IMR-90 (cell line): ENCODE results near the gene KMT2C.
"Not testable (repeated sequence)": the region's sequence is repeated elsewhere in the genome, so short reads cannot be mapped to it uniquely, and the experiment has no call there.

Experiments used
- BHLHE40 ChIP-seq: fragments of 150-350 bp; IDR thresholded peaks from 2 replicates; pipeline ENCODE4 v1.6.1; 2016; ENCODE audit warnings: mild to moderate bottlenecking, low read depth, low read length
- CEBPB ChIP-seq: IDR thresholded peaks from 2 replicates; pipeline ENCODE4 v1.6.1; 2012; ENCODE audit warnings: low read depth, low read length, improper control_type of control experiment
- CHD1 ChIP-seq: IDR thresholded peaks from 2 replicates; pipeline ENCODE4 v1.6.1; 2012; ENCODE audit warnings: low read depth, low read length, improper control_type of control experiment
- CTCF ChIP-seq: conservative IDR thresholded peaks from 2 replicates; pipeline ENCODE4 v1.5.1; 2012; ENCODE audit warnings: mild to moderate bottlenecking, low read depth, low read length, improper control_type of control experiment
- NFE2L2 ChIP-seq: fragments of 150-350 bp; IDR thresholded peaks from 2 replicates; pipeline ENCODE4 v1.6.1; 2016; ENCODE audit warnings: low read depth, mild to moderate bottlenecking, low read length

- TF ChIP-seq CTCF, CEBPB, CHD1, BHLHE40, NFE2L2: not testable (repeated sequence)
Measured at GRCh38 chr7:152243464-152243863, 192.3 kb downstream of the KMT2C start.
